ENCODE results near the gene RFX2. TPM values are rescaled to one million over a fixed set of nuclear protein-coding genes. Genes with fewer than 3 reads are reported as not detected.

The RFX2 gene
- total RNA-seq, 1 experiment from 2014 or later = 3.7 TPM

- Histone ChIP-seq H3K27ac (ENCODE audit: insufficient read length, low read depth, low read length) (no peak overlapping the region), H2BK20ac (ENCODE audit: low read depth, low read length, poor library complexity, severe bottlenecking) (no peak overlapping the region), H4K8ac (replicated peaks; ENCODE audit: insufficient read length, low read depth, low read length) (no peak overlapping the region), H4K20me1 (ENCODE audit: control insufficient read depth, insufficient read depth, insufficient read length) (no peaks in the 10 kb centered on the region), H3K4me1 (ENCODE audit: insufficient read depth, low read length) (no peaks in the 10 kb centered on the region), H3K23me2 (ENCODE audit: insufficient read length, low read depth, low read length, poor library complexity, severe bottlenecking) (no peaks in the 10 kb centered on the region), H3K4me2 (ENCODE audit: insufficient read depth, insufficient read length, low read length) (no peak overlapping the region), H3K27me3 (ENCODE audit: insufficient read depth, low read length) (no peaks in the 10 kb centered on the region), H2BK120ac (ENCODE audit: low read depth, low read length, poor library complexity, severe bottlenecking) (no peak overlapping the region), H4K5ac (ENCODE audit: insufficient read length, low read depth, low read length) (no peak overlapping the region), H3K56ac (ENCODE audit: insufficient read length, low read depth, low read length) (no peak overlapping the region), H3K18ac (ENCODE audit: insufficient read length, low read depth, low read length) (peak overlapping the region; percentile 18), H3K23ac (ENCODE audit: insufficient read length, low read depth, low read length) (no peak overlapping the region), H2AK5ac (ENCODE audit: insufficient read length, low read length) (no peak overlapping the region), H2BK5ac (ENCODE audit: insufficient read length, low read length) (no peak overlapping the region), H2BK15ac (ENCODE audit: low read depth, low read length) (0 out of 2 replicates have a peak overlapping the region, but pooled peaks have one; percentile 15), H4K91ac (ENCODE audit: insufficient read length, low read depth, low read length) (peak overlapping the region; percentile 60), H3K14ac (ENCODE audit: insufficient read depth, low read length) (peak overlapping the region; percentile 31), H3K79me2 (ENCODE audit: insufficient read depth, low read length) (no peaks in the 10 kb centered on the region), H3K9me3 (ENCODE audit: control insufficient read depth, low read depth, low read length) (no peaks in the 10 kb centered on the region), H3K4ac (ENCODE audit: low read depth, low read length) (no peak overlapping the region), H3K79me1 (ENCODE audit: insufficient read depth, low read depth, low read length, poor library complexity, severe bottlenecking) (no peaks in the 10 kb centered on the region), H3K9ac (ENCODE audit: extremely low read depth, insufficient read length, low read length) (no peak overlapping the region), H2BK12ac (ENCODE audit: insufficient read length, low read depth, low read length) (peak overlapping the region; percentile 66), H3T11ph (ENCODE audit: low read length) (no peak overlapping the region), H2AFZ (ENCODE audit: low read length) (no peak overlapping the region)
- Mint-ChIP-seq H3K4me1 (peaks cover 17 to 21% of the 10 kb centered on the region in 2 experiments), H3K27ac (peak overlapping the region in 1 of 3 experiments; percentile 75; a peak in 1 of 7 replicates), H3K36me3 (ENCODE audit: insufficient read depth in 1 of 3, low read depth in 3 of 3) (no peaks in the 10 kb centered on the region), H3K4me3 (no peak overlapping the region), H3K27me3 (ENCODE audit: low read depth) (peaks cover 27% of the 10 kb centered on the region), H3K9me3 (peaks cover 0 to 3% of the 10 kb centered on the region in 2 experiments; a peak in 1 of 5 replicates)
- WGBS (ENCODE audit: extremely low coverage, insufficient read length, low lambda C conversion rate) = no CpG with 5 or more reads among the region's 14 CpGs
- no peak for TF ChIP-seq CTCF (conservative IDR thresholded peaks at IDR 0.05)
- no peak for DNase-seq
Observed at GRCh38 chr19:6057651-6058517, 52.4 kb downstream of the RFX2 start.
